ENCODE results near the gene RELL2. TPM values are rescaled to one million over a fixed set of nuclear protein-coding genes. Genes with fewer than 3 reads are reported as not detected.

RELL2 gene
- total RNA-seq, 2 experiments from 2014 or later: 31.4 to 35.6 TPM

DNA sequence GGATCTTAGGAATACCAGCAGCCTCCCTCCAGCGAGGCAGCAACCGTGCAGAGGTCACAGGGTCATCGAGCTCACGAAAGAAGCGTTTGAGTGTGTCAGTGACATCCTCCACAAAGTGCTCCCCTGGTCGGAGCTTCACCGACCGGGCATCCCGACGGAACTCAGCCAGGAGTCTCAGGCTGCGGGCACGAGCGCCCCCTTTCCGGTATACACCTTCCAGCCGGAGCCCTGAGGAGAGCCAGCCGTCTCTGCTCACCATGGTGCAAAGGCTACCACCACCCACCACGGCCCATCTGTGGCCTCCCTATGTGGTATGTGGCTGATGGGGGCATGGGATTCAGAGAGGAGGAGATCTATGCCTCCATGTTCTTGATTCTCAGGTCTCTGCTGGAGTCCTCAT, 25.2 kb downstream of the RELL2 start:
- Mint-ChIP-seq H3K36me3 (ENCODE audit: low read depth) (no peaks in the 10 kb centered on the region), H3K9me3 (no peaks in the 10 kb centered on the region), H3K27ac (no peak overlapping the region), H3K4me3 (no peak overlapping the region), H3K27me3 (no peaks in the 10 kb centered on the region), H3K4me1 (ENCODE audit: low read depth) (peaks cover 6% of the 10 kb centered on the region)
- ChIA-PET POLR2A (no interaction called here), CTCF (interaction anchor here (1.2 to 9.5 kb wide), 6 partner anchors 30 to 217 kb away, joined by 3 to 93 read pairs (median 4); no protein-coding TSS in a partner anchor)
- TF ChIP-seq, protein P1, sequence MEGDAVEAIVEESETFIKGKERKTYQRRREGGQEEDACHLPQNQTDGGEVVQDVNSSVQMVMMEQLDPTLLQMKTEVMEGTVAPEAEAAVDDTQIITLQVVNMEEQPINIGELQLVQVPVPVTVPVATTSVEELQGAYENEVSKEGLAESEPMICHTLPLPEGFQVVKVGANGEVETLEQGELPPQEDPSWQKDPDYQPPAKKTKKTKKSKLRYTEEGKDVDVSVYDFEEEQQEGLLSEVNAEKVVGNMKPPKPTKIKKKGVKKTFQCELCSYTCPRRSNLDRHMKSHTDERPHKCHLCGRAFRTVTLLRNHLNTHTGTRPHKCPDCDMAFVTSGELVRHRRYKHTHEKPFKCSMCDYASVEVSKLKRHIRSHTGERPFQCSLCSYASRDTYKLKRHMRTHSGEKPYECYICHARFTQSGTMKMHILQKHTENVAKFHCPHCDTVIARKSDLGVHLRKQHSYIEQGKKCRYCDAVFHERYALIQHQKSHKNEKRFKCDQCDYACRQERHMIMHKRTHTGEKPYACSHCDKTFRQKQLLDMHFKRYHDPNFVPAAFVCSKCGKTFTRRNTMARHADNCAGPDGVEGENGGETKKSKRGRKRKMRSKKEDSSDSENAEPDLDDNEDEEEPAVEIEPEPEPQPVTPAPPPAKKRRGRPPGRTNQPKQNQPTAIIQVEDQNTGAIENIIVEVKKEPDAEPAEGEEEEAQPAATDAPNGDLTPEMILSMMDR (IDR thresholded peaks at IDR 0.05): no peak
- intact Hi-C loops (cut with micrococcal nuclease): no loop called here
- ATAC-seq (no peak), DNase-seq (no peak)

DNA sequence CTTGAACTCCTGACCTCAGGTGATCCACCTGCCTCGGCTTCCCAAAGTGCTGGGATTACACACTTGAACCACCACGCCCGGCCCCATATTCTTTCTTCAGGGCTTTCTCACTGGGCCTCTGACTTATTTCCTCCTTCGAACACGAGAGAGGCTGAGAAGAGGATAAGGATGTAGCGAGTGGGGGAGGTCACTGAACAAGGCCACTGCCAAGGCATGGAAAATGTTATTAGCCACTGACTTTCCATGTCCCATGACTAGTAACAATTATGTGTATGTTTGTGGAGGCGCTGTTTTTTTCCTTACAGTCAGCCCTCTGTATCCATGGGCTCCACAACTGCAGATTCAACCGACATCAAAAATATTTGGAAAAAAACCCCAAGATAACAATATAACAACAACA, 26.7 kb downstream of the RELL2 start:
- Mint-ChIP-seq H3K4me1 (ENCODE audit: low read depth) (peaks cover 3% of the 10 kb centered on the region), H3K27ac (no peak overlapping the region), H3K4me3 (no peak overlapping the region), H3K27me3 (no peaks in the 10 kb centered on the region), H3K9me3 (no peaks in the 10 kb centered on the region), H3K36me3 (ENCODE audit: low read depth) (no peaks in the 10 kb centered on the region)
- no peak for DNase-seq
- no peak for ATAC-seq
- TF ChIP-seq, protein P1 (IDR thresholded peaks at IDR 0.05): no peak
- intact Hi-C loops (cut with micrococcal nuclease): no loop called here
- CTCF ChIA-PET: interaction anchor here (1.2 to 9.5 kb wide), 10 partner anchors 12 to 216 kb away, joined by 3 to 93 read pairs (median 7); partner anchors contain the start of genes FCHSD1 and PCDH1
- POLR2A ChIA-PET: no interaction called here

DNA sequence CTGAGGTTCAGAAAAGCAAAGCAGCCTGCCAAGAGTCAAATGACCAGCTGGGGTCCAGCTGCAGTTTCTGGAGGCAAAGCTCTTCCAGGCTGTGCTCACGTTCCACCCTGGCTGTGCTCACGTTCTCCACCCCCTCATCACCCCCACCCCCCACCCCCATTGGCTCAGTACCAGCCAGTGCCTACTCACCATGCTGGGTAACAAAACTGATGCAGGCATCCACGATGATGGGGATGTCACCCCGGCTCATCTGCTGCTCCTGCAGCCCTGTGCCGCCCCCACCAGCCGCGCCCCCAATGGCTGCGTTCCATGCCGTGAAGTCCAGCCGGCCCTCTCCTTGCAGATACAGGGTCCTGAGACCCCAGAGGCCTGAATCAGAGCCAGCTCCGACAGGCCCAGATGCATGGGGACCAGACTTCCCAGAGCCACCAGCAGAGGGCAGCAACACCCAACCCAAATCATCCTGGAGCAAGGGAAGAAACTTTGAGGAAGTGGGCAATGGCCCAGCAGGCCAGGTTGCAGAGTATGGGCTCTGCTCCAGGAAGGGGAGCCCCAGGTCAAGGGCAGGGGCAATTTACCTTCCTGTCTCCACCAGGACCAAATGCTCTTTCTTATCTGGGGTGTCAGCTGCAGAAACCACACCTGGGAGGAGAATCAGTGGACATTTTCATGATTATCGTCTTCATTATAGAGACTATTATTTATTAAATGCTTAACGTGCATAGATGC, 28.1 kb downstream of the RELL2 start:
- no peaks in the 10 kb centered on the region for H3K27me3 Mint-ChIP-seq
- H3K4me3 Mint-ChIP-seq: no peak overlapping the region
- peak; percentile 95 for ATAC-seq
- ChIA-PET POLR2A (interaction anchor here (0.6 to 1.0 kb wide), 2 partner anchors 214 to 231 kb away, joined by 4 to 5 read pairs; no protein-coding TSS in a partner anchor), CTCF (interaction anchor here (0.6 to 9.5 kb wide), 30 partner anchors 9 to 304 kb away, joined by 3 to 93 read pairs (median 5); partner anchors contain the start of genes ARAP3, FCHSD1, HDAC3 and PCDH1)
- no peak overlapping the region for H3K27ac Mint-ChIP-seq
- peaks cover 3% of the 10 kb centered on the region for H3K4me1 Mint-ChIP-seq (ENCODE audit: low read depth)
- no peaks in the 10 kb centered on the region for H3K9me3 Mint-ChIP-seq
- peak; percentile 85 for DNase-seq
- TF ChIP-seq, protein P1 (IDR thresholded peaks at IDR 0.05): peak; percentile 89
- H3K36me3 Mint-ChIP-seq (ENCODE audit: low read depth): no peaks in the 10 kb centered on the region
- intact Hi-C loops (cut with micrococcal nuclease): no loop called here

DNA sequence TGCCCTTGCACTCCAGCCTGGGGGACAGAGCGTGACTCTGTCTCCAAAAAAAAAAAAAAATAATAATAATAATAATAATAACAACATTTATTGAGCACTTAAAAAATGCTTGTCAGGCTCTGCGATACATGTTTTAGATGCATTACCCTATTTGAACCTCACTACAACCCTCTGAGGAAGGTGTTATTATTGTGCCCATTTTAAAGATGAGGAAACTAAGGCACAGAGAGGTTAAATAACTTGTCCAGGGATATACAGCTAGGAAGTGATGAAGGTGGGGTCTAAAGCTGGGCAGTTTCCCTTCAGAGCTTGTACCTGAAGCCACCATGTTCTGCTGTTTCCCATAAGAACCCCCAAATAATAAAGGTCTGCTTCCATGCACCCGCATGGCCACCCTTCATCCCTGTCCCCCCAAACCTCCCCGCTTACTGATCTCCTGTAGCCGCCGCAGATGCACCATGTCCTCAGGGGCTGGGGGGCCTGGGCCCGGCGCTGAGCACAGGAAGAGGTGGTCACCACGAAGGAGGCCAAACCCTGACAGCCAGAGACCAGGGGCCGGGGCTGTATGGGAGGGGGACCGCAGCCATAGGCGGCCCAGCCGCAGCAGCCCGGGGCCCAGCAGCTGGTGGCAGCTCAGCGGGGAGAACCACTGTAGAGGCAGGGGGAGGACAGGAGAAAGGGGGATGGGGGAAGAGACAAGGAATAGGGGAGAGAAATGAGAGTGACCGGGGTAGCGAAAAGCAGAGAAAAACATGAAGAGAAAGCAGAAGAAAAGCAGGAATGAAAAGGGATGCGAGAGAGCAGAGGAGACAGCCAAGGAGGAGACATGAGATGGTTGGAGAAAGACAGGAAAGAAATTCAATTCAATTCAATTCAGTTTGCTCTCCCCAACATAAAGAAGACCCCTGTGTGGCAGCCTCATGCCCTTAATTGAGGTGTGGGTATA, 29.5 kb downstream of the RELL2 start:
- Mint-ChIP-seq H3K9me3 (no peaks in the 10 kb centered on the region), H3K27ac (no peak overlapping the region), H3K36me3 (ENCODE audit: low read depth) (no peaks in the 10 kb centered on the region), H3K4me3 (no peak overlapping the region), H3K4me1 (ENCODE audit: low read depth) (peaks cover 3% of the 10 kb centered on the region), H3K27me3 (no peaks in the 10 kb centered on the region)
- CTCF ChIA-PET: interaction anchor here (0.6 to 9.5 kb wide), 8 partner anchors 10 to 294 kb away, joined by 3 to 93 read pairs (median 14); partner anchors contain the start of genes ARAP3, PCDH1 and PCDH12
- intact Hi-C loops (cut with micrococcal nuclease): no loop called here
- DNase-seq (no peak), ATAC-seq (no peak)
- TF ChIP-seq, protein P1 (IDR thresholded peaks at IDR 0.05): no peak
- POLR2A ChIA-PET: no interaction called here
